Right ventricle myocardium inferior (tissue), 1 donor: ENCODE data around the gene SRPK3. TPM values are rescaled to one million over a fixed set of nuclear protein-coding genes. Genes with fewer than 3 reads are reported as not detected.

ENCODE experiments used
- ATAC-seq: fragments of 200-7000 bp; cut with Tn5 transposase; one replicate; pipeline ENCODE4 v1.9.1; 2020; ENCODE audit warnings: mild to moderate bottlenecking, moderate library complexity
- DNase-seq: peaks from one replicate; pipeline ENCODE4 v3.0.0; 2021; ENCODE audit errors: missing footprints
- intact Hi-C: fragments of 100-400 bp; cut with DNase I; formaldehyde crosslinking; loops from one replicate; pipeline ENCODE4 v1.11.0; 2022
- total RNA-seq: library from RNA; stranded (reverse); fragmentation: NEBNext Ultra II Directional; extraction: Animal tissue kit (Norgen Biotek cat#: 25700); gene quantifications from one replicate; pipeline ENCODE4 v1.2.1, GENCODE V29; 2021
- donor health status: DM: no; HTN: yes; CAD: no; lungs with severe emphysema.

The SRPK3 gene
- total RNA-seq, 1 donor from 2014 or later, result 43.3 TPM

- ATAC-seq (no peak), DNase-seq (peak; percentile 13)
- intact Hi-C loops, result no loop called here
These were observed 2.1 kb upstream of the SRPK3 start for GRCh38 chrX:153778684-153779101.

DNA sequence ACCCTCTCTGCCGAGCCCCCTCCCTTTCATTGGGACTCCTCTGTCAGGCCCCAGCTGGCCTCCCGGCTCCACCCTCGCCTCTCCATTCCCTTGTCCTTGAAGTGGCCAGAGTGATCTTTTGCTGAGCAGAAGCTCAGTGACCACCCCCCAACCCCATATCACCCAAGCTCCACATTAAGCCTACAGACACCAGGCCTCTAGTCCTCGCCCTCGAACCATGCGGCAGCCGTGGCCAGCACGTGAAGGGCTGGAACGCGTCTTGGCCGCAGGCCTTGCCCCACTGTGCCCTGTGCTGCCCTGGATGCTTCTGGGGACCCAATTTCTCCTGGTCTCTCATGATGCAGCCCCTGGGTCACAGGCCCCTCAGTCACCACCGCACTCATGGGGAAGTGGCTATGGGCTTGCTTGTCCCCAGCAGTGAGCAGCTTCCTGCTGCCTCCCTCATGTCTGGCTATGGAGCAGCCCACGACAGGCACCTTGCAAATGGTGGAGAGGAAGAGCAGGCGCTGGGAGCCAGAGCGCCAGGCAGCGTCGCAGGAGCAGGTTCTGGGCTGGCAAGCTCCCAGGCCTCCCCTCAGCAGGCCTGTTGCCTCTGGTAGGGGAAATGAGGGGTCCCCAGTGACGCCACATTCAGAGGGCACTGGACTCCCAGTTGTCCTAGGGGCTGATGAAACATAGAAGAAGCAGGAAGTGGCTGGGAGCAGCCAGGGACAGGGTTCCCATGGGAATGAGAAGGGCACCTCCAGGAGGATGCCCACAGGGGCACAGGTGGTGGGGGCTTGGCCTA, 757 bp upstream of the SRPK3 start:
- DNase-seq (peak; percentile 61), ATAC-seq (no peak)
- intact Hi-C loops, result no loop called here

DNA sequence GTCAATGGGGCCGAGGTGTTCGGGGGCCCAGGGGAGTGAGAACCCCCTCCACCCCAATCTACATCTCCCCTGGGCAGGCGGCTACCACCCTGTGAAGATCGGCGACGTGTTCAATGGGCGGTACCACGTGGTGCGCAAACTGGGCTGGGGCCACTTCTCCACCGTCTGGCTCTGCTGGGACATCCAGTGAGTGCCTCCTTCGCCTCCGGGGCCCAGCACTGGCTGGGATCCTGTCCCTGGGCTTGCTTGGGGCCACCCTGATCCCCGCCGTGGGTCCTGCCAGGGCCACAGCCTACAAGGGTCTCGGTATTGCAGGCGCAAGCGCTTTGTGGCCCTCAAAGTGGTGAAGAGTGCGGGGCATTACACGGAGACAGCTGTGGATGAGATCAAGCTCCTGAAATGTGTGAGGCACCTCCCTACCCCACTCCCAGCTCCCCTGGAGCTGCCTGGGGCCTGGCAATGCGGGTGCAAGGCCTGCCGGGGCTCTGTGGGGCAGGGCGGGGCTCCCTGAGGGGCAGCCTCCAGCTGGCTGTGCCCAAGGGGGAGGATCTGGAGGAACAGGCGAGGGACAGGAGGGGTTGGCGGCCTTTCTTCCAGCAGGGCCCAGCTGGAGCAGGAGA, 697 bp downstream of the SRPK3 start:
- DNase-seq (no peak), ATAC-seq (peak; percentile 67)
- intact Hi-C loops, result no loop called here

- ATAC-seq (no peak), DNase-seq (no peak)
- intact Hi-C loops, result no loop called here
These were observed 1.5 kb downstream of the SRPK3 start for GRCh38 chrX:153782313-153782712.

- DNase-seq (no peak), ATAC-seq (no peak)
- intact Hi-C loops, result no loop called here
These were observed 2.0 kb downstream of the SRPK3 start for GRCh38 chrX:153782871-153783270.

GRCh38 chrX:153783378-153784013, 2.7 kb downstream of the SRPK3 start:
- intact Hi-C loops, result no loop called here

GRCh38 chrX:153784325-153784967, 3.6 kb downstream of the SRPK3 start:
- DNase-seq (no peak), ATAC-seq (no peak)
- intact Hi-C loops, result no loop called here

More at GRCh38 chrX:153783378-153784013, 2.7 kb downstream of the SRPK3 start:
- no peak for ATAC-seq
- no peak for DNase-seq

GRCh38 chrX:153786669-153787068, 5.8 kb downstream of the SRPK3 start:
- DNase-seq (no peak), ATAC-seq (no peak)
- intact Hi-C loops, result no loop called here

DNA sequence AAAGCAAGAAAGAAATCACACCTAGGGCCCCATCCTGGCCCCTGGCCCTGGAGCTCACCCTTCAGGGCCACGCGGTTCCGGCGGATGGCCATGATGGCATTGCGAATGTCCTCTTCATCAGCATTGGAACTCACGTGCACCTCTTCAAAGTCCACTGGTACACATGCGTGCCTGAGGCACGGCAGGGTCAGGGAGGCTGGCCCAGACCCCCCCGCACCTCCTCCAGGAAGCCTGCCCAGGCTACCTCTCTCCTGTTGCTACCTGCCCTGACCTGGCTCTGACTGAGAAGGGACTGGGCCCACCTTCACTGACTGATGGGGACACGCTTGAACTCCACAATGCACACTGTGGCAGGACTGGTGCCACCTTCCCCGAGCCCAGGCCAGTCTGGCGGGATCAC, 8.8 kb downstream of the SRPK3 start:
- ATAC-seq, result no peak
- intact Hi-C loops, result no loop called here
- no peak for DNase-seq

DNA sequence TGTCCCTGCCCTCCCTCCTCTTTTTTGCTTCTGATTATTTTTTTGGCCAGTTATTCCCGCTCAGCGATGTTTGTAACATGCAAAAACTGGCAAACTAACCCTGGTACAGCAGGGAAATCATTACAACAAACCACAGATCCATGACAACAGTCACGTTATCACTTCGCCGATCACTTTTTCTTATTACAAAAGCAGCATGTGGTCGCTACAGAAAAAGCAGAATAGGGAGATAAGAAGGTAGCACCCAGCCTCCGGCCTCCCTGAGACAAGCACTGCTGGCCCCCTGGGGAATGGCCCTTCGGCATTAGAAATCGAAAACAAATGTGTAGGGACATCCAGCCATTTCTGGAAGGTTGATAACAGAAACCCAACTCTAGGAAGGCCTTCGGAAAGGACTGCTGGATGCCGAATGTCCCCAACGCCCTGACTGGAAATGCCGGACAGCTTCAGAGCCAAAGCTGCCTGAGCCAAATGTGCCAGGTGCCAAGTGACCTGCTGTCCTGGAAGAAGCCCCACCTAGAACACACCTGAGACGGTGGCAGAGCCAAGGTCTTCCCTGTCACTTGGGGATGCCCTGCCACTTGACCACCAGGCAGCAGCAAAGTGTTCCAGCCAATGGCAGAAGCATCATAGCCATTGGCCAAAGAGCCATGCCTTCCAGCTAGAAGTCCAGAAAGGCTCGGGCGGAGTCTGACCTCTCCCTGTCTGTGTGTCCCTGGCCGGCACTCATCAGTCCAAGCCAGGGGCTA, 10.4 kb downstream of the SRPK3 start:
- intact Hi-C loops, result no loop called here
- DNase-seq, result no peak
- ATAC-seq, result no peak

DNA sequence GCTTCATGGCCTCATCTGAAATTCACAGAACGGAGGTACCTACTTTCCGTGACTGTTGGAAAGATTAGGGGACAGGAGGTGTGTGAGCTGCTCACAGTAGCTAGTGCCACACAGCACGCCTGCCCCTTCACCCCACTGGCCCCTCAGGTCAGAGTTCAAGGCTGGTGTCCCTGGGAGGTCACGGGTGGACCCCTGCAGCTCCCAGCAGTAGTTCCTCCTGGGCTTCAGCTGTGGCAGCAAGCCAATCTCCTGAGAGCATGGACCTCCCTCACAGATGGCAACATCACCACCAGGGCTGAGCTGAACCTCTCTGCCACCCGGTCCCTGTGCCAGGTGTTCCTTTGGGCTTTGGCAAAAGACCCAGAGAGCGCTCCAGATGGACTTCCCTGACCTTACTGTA, 11.5 kb downstream of the SRPK3 start:
- DNase-seq, result no peak
- no peak for ATAC-seq
- intact Hi-C loops, result no loop called here

DNA sequence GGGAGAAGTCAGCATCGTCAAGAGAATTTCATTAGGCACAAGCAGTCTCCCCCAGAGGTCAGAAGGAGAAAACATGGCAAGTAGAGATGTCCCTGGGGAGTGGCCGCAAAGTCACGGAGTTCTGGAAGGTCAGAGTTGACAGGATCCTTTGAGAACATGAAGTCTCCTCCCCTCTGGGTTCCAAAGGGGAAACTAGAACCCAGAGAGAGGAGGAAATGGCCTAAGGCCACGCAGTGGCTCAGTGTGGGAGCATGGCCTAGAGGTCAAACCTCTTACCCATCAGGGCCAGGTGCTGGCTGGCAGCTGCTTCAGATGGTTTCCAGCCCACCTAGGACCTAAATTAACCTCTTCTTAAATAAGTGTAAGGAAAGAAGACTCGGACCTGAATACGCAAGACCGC, 12.4 kb downstream of the SRPK3 start:
- DNase-seq (peak; percentile 11), ATAC-seq (no peak)
- intact Hi-C loops, result no loop called here

- intact Hi-C loops, result loop anchor here (1.0 kb wide), 1 partner anchor 134 kb away; no protein-coding TSS in a partner anchor
- DNase-seq, result peak; percentile 97
- ATAC-seq, result peak; percentile 96
These were observed 13.4 kb downstream of the SRPK3 start, which contains the start of the genes IDH3G and SSR4 for GRCh38 chrX:153794018-153794896. TSS of gene IDH3G (minus strand) at chrX:153794375. CDS start at chrX:153794326, 49 bp downstream. TSS of gene SSR4 (plus strand) at chrX:153794668. CDS start at chrX:153794688, 20 bp downstream.

GRCh38 chrX:153794897-153795816, 14.3 kb downstream of the SRPK3 start:
- peak; percentile 41 for DNase-seq
- intact Hi-C loops, result loop anchor here (1.0 kb wide), 1 partner anchor 133 kb away; no protein-coding TSS in a partner anchor
- no peak for ATAC-seq

DNA sequence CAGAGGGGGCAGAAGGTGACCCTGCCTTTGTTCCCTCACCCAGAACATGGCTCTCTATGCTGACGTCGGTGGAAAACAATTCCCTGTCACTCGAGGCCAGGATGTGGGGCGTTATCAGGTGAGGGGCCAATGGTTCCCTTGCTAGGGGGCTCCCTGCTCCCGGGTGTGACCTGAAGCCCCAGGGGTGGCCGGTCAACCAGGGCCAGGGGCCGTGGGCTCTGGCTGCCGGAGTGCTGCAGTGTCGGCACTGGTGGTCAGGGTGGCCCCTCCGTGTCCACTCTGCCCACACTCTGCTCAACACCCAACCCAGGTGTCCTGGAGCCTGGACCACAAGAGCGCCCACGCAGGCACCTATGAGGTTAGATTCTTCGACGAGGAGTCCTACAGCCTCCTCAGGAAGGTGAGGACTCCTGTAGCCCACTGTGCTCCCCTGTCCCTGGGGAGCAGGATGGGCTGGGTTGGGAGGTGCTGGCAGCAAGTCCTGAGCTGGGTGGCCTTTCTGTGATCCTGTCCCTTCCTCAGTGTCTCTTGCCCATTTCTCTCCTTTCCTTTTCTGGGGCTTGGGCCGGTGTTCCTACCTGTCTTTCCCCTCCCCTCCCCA, 16.7 kb downstream of the SRPK3 start:
- intact Hi-C loops, result no loop called here
- ATAC-seq (no peak), DNase-seq (no peak)

GRCh38 chrX:153799326-153799725, 18.5 kb downstream of the SRPK3 start:
- intact Hi-C loops, result no loop called here
- ATAC-seq (no peak), DNase-seq (no peak)
